HepG2 (cell line): ENCODE results near the gene LRRC74A. TPM values are rescaled to one million over a fixed set of nuclear protein-coding genes. Genes with fewer than 3 reads are reported as not detected.

Experiments
- ELF4 ChIP-seq: sonication (generic); formaldehyde crosslinking; IDR thresholded peaks from 2 replicates; pipeline ENCODE4 v1.5.0; 2020; ENCODE audit warnings: missing genetic modification reagents, mild to moderate bottlenecking, moderate library complexity, borderline replicate concordance
- polyA plus RNA-seq, 8 experiments: library from polyadenylated mRNA; depleted of rRNA in 3 of 8; stranded (reverse) in 7 of 8; unstranded in 1 of 8; fragments of >200 nt; fragmentation: Illumina TruSeq in 4 of 8; extraction: Trizol in 4 of 8; gene quantifications; 2 replicates each; pipeline versions ENCODE4 v1.2.1 to v1.2.3, GENCODE V29; 2011 to 2016; ENCODE audit warnings: low read depth in 4 of 8, missing spikeins in 1 of 8, mixed read lengths in 1 of 8; ENCODE audit not compliant: insufficient read depth in 1 of 8
- total RNA-seq, 5 experiments: library from RNA; depleted of rRNA; stranded (reverse); fragments of >200 nt; fragmentation: Illumina TruSeq; extraction: Trizol; gene quantifications; 2 replicates each; pipeline ENCODE4 v1.2.3, GENCODE V29; 2016; ENCODE audit warnings: low read depth in 1 of 5
- TF ChIP-seq, protein P1 (sequence below): fragments of 450-650 bp; IDR thresholded peaks from 2 replicates; pipeline ENCODE4 v1.6.1; 2016
- TF ChIP-seq, protein P2 (sequence below): sonication (generic); formaldehyde crosslinking; IDR thresholded peaks from 2 replicates; pipeline ENCODE4 v1.5.0; 2020; ENCODE audit warnings: mild to moderate bottlenecking, missing genetic modification reagents, borderline replicate concordance

LRRC74A gene
- total and polyA plus RNA-seq, 2 of the 13 experiments (the other 11 are each of a cell fraction or from before 2014, with no cell fraction given), result not detected

DNA sequence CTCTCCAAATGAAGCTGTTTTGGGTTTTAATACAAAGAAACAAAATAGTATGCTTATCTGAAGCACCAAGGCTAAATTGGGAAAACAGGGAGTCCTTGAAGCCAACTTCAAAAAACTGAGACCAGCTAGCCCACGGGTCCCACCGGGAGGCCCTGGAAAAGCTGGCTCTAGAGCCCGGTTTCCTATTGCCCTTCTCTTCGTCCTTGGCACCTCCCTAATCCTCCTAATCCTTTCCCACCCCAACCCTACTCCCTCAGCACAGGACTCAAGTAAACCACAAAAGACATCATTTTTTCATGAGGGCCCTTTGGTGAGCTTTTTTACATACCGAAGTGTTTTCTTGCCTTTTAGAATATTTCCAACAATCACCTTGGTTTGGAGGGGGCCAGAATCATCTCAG is 11.3 kb downstream of the LRRC74A start (continued):
- TF ChIP-seq, protein P1, sequence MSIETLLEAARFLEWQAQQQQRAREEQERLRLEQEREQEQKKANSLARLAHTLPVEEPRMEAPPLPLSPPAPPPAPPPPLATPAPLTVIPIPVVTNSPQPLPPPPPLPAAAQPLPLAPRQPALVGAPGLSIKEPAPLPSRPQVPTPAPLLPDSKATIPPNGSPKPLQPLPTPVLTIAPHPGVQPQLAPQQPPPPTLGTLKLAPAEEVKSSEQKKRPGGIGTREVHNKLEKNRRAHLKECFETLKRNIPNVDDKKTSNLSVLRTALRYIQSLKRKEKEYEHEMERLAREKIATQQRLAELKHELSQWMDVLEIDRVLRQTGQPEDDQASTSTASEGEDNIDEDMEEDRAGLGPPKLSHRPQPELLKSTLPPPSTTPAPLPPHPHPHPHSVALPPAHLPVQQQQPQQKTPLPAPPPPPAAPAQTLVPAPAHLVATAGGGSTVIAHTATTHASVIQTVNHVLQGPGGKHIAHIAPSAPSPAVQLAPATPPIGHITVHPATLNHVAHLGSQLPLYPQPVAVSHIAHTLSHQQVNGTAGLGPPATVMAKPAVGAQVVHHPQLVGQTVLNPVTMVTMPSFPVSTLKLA, result no peak
- TF ChIP-seq ELF4 (CRISPR knock-in tag), result no peak
- TF ChIP-seq, protein P2, sequence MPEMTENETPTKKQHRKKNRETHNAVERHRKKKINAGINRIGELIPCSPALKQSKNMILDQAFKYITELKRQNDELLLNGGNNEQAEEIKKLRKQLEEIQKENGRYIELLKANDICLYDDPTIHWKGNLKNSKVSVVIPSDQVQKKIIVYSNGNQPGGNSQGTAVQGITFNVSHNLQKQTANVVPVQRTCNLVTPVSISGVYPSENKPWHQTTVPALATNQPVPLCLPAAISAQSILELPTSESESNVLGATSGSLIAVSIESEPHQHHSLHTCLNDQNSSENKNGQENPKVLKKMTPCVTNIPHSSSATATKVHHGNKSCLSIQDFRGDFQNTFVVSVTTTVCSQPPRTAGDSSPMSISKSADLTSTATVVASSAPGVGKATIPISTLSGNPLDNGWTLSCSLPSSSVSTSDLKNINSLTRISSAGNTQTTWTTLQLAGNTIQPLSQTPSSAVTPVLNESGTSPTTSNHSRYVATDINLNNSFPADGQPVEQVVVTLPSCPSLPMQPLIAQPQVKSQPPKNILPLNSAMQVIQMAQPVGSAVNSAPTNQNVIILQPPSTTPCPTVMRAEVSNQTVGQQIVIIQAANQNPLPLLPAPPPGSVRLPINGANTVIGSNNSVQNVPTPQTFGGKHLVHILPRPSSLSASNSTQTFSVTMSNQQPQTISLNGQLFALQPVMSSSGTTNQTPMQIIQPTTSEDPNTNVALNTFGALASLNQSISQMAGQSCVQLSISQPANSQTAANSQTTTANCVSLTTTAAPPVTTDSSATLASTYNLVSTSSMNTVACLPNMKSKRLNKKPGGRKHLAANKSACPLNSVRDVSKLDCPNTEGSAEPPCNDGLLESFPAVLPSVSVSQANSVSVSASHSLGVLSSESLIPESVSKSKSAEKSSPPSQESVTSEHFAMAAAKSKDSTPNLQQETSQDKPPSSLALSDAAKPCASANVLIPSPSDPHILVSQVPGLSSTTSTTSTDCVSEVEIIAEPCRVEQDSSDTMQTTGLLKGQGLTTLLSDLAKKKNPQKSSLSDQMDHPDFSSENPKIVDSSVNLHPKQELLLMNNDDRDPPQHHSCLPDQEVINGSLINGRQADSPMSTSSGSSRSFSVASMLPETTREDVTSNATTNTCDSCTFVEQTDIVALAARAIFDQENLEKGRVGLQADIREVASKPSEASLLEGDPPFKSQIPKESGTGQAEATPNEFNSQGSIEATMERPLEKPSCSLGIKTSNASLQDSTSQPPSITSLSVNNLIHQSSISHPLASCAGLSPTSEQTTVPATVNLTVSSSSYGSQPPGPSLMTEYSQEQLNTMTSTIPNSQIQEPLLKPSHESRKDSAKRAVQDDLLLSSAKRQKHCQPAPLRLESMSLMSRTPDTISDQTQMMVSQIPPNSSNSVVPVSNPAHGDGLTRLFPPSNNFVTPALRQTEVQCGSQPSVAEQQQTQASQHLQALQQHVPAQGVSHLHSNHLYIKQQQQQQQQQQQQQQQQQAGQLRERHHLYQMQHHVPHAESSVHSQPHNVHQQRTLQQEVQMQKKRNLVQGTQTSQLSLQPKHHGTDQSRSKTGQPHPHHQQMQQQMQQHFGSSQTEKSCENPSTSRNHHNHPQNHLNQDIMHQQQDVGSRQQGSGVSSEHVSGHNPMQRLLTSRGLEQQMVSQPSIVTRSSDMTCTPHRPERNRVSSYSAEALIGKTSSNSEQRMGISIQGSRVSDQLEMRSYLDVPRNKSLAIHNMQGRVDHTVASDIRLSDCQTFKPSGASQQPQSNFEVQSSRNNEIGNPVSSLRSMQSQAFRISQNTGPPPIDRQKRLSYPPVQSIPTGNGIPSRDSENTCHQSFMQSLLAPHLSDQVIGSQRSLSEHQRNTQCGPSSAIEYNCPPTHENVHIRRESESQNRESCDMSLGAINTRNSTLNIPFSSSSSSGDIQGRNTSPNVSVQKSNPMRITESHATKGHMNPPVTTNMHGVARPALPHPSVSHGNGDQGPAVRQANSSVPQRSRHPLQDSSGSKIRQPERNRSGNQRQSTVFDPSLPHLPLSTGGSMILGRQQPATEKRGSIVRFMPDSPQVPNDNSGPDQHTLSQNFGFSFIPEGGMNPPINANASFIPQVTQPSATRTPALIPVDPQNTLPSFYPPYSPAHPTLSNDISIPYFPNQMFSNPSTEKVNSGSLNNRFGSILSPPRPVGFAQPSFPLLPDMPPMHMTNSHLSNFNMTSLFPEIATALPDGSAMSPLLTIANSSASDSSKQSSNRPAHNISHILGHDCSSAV (CRISPR knock-in tag), result no peak
